Fibroblast of lung (primary cell): Measurements from ENCODE around the gene SPRY1.

Experiments
- EZH2 ChIP-seq: IDR thresholded peaks from 2 replicates; pipeline ENCODE4 v1.5.1; 2012; ENCODE audit warnings: low read length, control low read depth, mild to moderate bottlenecking; ENCODE audit errors: missing control alignments
- TF ChIP-seq, protein P1 (sequence below), 2 donors: IDR thresholded peaks in 1 of 2; conservative IDR thresholded peaks in 1 of 2; 1 replicate in 1 of 2; 2 replicates in 1 of 2; pipeline ENCODE4 v1.5.1; 2011 to 2012; ENCODE audit warnings: low read length in 2 of 2, control low read depth in 1 of 2, inconsistent platforms in 1 of 2, low read depth in 1 of 2, mild to moderate bottlenecking in 1 of 2

DNA sequence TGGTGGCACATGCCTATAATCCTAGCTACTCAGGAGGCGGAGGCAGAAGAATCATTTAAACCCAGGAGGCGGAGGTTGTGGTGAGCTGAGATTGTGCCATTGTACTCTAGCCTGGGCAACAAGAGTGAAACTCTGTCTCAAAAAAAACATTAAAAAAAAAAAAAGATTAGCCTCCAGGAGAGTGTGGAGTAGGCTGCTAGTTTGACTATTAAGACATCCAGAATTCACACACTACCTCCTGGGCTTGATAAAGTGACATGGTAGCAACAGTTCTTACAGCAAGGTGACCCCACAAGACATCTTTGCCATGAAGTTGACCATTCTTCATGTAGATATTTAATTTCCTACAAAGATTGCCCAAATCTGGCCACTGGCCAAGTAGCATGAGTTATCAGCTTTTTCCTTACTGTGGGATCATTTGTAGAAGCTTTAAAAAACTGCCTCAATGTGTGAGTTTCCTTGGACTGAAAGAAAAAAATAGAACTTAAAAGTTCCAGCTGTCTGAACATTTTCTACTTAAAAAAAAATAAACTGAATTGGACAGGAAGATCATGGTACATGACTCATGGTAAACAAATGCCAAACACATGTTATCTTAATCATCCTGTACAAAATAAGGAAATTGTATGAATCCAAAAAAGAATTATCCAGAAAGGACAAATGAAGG, 35.3 kb upstream of the SPRY1 start:
- TF ChIP-seq, protein P1, sequence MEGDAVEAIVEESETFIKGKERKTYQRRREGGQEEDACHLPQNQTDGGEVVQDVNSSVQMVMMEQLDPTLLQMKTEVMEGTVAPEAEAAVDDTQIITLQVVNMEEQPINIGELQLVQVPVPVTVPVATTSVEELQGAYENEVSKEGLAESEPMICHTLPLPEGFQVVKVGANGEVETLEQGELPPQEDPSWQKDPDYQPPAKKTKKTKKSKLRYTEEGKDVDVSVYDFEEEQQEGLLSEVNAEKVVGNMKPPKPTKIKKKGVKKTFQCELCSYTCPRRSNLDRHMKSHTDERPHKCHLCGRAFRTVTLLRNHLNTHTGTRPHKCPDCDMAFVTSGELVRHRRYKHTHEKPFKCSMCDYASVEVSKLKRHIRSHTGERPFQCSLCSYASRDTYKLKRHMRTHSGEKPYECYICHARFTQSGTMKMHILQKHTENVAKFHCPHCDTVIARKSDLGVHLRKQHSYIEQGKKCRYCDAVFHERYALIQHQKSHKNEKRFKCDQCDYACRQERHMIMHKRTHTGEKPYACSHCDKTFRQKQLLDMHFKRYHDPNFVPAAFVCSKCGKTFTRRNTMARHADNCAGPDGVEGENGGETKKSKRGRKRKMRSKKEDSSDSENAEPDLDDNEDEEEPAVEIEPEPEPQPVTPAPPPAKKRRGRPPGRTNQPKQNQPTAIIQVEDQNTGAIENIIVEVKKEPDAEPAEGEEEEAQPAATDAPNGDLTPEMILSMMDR (conservative IDR thresholded peaks at IDR 0.05 in 1 of 2, IDR thresholded peaks at IDR 0.05 in 1 of 2; ENCODE audit: low read depth in 1 of 2, low read length in 2 of 2): no peak
- no peak for TF ChIP-seq EZH2
